Prostate gland (tissue), 2 donors: ENCODE results near the gene RETREG2.

Experiments
- CTCF ChIP-seq, 4 experiments: fragments of 200-600 bp in 2 of 4; fragments of 450-650 bp in 2 of 4; sonication (generic) in 2 of 4; IDR thresholded peaks; 1 replicate in 3 of 4; 2 replicates in 1 of 4; pipeline ENCODE4 v1.5.1; 2016 to 2019; ENCODE audit warnings: antibody characterized with exemption in 4 of 4, mild to moderate bottlenecking in 2 of 4, moderate library complexity in 2 of 4
- POLR2A ChIP-seq: fragments of 450-650 bp; IDR thresholded peaks from one replicate; pipeline ENCODE4 v1.6.1; 2016; ENCODE audit warnings: antibody characterized with exemption, mild to moderate bottlenecking
- POLR2AphosphoS5 ChIP-seq: sonication (generic); formaldehyde crosslinking; IDR thresholded peaks from one replicate; pipeline ENCODE4 v1.6.1; 2017; ENCODE audit warnings: antibody characterized with exemption

GRCh38 chr2:219128396-219128795, 49.7 kb upstream of the RETREG2 start:
- TF ChIP-seq CTCF (IDR thresholded peaks at IDR 0.05) (no peak), POLR2AphosphoS5 (no peak), POLR2A (no peak)
